Measurements from ENCODE around the gene HIF1A. TPM values are rescaled to one million over a fixed set of nuclear protein-coding genes. Genes with fewer than 3 reads are reported as not detected.

Gene HIF1A
- total and polyA plus RNA-seq, 2 of the 13 experiments (the other 11 are each of a cell fraction or from before 2014, with no cell fraction given), result 41.0 to 126 TPM

GRCh38 chr14:61695695-61696527, 598 bp downstream of the HIF1A start (continued):
- TF ChIP-seq, protein P1, sequence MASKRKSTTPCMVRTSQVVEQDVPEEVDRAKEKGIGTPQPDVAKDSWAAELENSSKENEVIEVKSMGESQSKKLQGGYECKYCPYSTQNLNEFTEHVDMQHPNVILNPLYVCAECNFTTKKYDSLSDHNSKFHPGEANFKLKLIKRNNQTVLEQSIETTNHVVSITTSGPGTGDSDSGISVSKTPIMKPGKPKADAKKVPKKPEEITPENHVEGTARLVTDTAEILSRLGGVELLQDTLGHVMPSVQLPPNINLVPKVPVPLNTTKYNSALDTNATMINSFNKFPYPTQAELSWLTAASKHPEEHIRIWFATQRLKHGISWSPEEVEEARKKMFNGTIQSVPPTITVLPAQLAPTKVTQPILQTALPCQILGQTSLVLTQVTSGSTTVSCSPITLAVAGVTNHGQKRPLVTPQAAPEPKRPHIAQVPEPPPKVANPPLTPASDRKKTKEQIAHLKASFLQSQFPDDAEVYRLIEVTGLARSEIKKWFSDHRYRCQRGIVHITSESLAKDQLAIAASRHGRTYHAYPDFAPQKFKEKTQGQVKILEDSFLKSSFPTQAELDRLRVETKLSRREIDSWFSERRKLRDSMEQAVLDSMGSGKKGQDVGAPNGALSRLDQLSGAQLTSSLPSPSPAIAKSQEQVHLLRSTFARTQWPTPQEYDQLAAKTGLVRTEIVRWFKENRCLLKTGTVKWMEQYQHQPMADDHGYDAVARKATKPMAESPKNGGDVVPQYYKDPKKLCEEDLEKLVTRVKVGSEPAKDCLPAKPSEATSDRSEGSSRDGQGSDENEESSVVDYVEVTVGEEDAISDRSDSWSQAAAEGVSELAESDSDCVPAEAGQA (IDR thresholded peaks at IDR 0.05; ENCODE audit: low read depth), result no peak
- TF ChIP-seq, protein P1 (CRISPR knock-in tag; IDR thresholded peaks at IDR 0.05; ENCODE audit: borderline replicate concordance), result peak; percentile 32; the same call in 1 of the 2 replicates
- no peak for TF ChIP-seq ZNF768 (CRISPR knock-in tag; IDR thresholded peaks at IDR 0.05)
- 0 out of 2 replicates have a peak, but pooled peaks have one; percentile 53 for TF ChIP-seq ZNF367 (CRISPR knock-in tag; IDR thresholded peaks at IDR 0.05; ENCODE audit: borderline replicate concordance)
- TF ChIP-seq ZNF782 (CRISPR knock-in tag; IDR thresholded peaks at IDR 0.05; ENCODE audit: borderline replicate concordance), result peak; percentile 59; the same call in 1 of the 2 replicates
- TF ChIP-seq, protein P2, sequence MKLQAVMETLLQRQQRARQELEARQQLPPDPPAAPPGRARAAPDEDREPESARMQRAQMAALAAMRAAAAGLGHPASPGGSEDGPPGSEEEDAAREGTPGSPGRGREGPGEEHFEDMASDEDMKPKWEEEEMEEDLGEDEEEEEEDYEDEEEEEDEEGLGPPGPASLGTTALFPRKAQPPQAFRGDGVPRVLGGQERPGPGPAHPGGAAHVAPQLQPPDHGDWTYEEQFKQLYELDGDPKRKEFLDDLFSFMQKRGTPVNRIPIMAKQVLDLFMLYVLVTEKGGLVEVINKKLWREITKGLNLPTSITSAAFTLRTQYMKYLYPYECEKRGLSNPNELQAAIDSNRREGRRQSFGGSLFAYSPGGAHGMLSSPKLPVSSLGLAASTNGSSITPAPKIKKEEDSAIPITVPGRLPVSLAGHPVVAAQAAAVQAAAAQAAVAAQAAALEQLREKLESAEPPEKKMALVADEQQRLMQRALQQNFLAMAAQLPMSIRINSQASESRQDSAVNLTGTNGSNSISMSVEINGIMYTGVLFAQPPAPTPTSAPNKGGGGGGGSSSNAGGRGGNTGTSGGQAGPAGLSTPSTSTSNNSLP (IDR thresholded peaks at IDR 0.05; ENCODE audit: low read depth, low read length), result no peak
- TF ChIP-seq ZNF749 (CRISPR knock-in tag; IDR thresholded peaks at IDR 0.05; ENCODE audit: borderline replicate concordance), result no peak
- TF ChIP-seq FUBP1 (CRISPR knock-in tag; IDR thresholded peaks at IDR 0.05; ENCODE audit: borderline replicate concordance), result no peak
- TF ChIP-seq, protein P3, sequence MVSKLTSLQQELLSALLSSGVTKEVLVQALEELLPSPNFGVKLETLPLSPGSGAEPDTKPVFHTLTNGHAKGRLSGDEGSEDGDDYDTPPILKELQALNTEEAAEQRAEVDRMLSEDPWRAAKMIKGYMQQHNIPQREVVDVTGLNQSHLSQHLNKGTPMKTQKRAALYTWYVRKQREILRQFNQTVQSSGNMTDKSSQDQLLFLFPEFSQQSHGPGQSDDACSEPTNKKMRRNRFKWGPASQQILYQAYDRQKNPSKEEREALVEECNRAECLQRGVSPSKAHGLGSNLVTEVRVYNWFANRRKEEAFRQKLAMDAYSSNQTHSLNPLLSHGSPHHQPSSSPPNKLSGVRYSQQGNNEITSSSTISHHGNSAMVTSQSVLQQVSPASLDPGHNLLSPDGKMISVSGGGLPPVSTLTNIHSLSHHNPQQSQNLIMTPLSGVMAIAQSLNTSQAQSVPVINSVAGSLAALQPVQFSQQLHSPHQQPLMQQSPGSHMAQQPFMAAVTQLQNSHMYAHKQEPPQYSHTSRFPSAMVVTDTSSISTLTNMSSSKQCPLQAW (CRISPR knock-in tag; IDR thresholded peaks at IDR 0.05), result no peak
- no peak for TF ChIP-seq SNAPC5 (CRISPR knock-in tag; IDR thresholded peaks at IDR 0.05; ENCODE audit: borderline replicate concordance)
- no peak for TF ChIP-seq NR0B2 (CRISPR knock-in tag; IDR thresholded peaks at IDR 0.05)
- no peak; the same call in 1 of the 2 replicates for TF ChIP-seq PITX1 (CRISPR knock-in tag; IDR thresholded peaks at IDR 0.05)
- no peak for TF ChIP-seq ZNF724P (CRISPR knock-in tag; IDR thresholded peaks at IDR 0.05; ENCODE audit: borderline replicate concordance)
- no peak for TF ChIP-seq CREBL2 (CRISPR knock-in tag; IDR thresholded peaks at IDR 0.05; ENCODE audit: borderline replicate concordance)
- no peak for TF ChIP-seq ZFP37 (CRISPR knock-in tag; IDR thresholded peaks at IDR 0.05; ENCODE audit: borderline replicate concordance)

Measured in HepG2 (cell line).